PC-3 (cell line): ENCODE data around the gene ZDHHC8. TPM values are rescaled to one million over a fixed set of nuclear protein-coding genes. Genes with fewer than 3 reads are reported as not detected.

Experiments
- ATAC-seq: fragments of 200-7000 bp; cut with Tn5 transposase; 2 replicates; pipeline ENCODE4 v1.9.1; 2020; ENCODE audit warnings: mild to moderate bottlenecking, moderate library complexity
- BruUV-seq: library from RNA; stranded (reverse); fragments of 400-500 nt; replicated peaks from 2 replicates; lab custom pipeline; 2021; lab: Mats Ljungman, UMichigan
- CTCF ChIA-PET: fragments of 300-600 bp; sonication (Branson Sonifier 250); formaldehyde crosslinking; loops from one replicate; lab custom pipeline; 2022; ENCODE audit warnings: antibody characterized with exemption; lab: Charles Lee
- POLR2A ChIA-PET: fragments of 300-600 bp; sonication (Branson Sonifier 250); formaldehyde crosslinking; loops from one replicate; lab custom pipeline; 2022; ENCODE audit warnings: antibody characterized with exemption; ENCODE audit not compliant: unreplicated experiment; lab: Charles Lee
- DNase-seq: peaks from one replicate; pipeline ENCODE4 v3.0.0-alpha.2; 2015
- H2AFZ ChIP-seq: fragments of 300-600 bp; sonication (generic); 2 replicates; pipeline ENCODE4 v1.6.0; 2016; ENCODE audit warnings: antibody characterized with exemption, low read length
- H3F3A ChIP-seq: fragments of 300-600 bp; sonication (generic); one replicate; pipeline ENCODE4 v1.6.0; 2017; ENCODE audit warnings: antibody characterized with exemption, low read length, control low read depth, mild to moderate bottlenecking; ENCODE audit not compliant: unreplicated experiment
- H3K27ac ChIP-seq: fragments of 300-600 bp; sonication (generic); 2 replicates; pipeline ENCODE4 v1.5.1; 2016; ENCODE audit warnings: mild to moderate bottlenecking, low read length
- H3K27me3 ChIP-seq: fragments of 300-600 bp; sonication (generic); 2 replicates; pipeline ENCODE4 v1.6.1; 2016; ENCODE audit warnings: low read length, mixed read lengths
- H3K36me3 ChIP-seq: fragments of 300-600 bp; sonication (generic); 2 replicates; pipeline ENCODE4 v1.6.1; 2016; ENCODE audit warnings: low read depth, mixed run types, low read length, mixed read lengths
- H3K4me1 ChIP-seq: fragments of 300-600 bp; sonication (generic); 2 replicates; pipeline ENCODE4 v1.5.1; 2016; ENCODE audit warnings: low read length; ENCODE audit not compliant: insufficient read depth
- H3K4me2 ChIP-seq: fragments of 300-600 bp; sonication (generic); 2 replicates; pipeline ENCODE4 v1.6.0; 2016; ENCODE audit warnings: low read length
- H3K4me3 ChIP-seq: fragments of 300-600 bp; sonication (generic); 2 replicates; pipeline ENCODE4 v1.5.1; 2016; ENCODE audit warnings: mild to moderate bottlenecking, low read length, mixed read lengths
- H3K79me2 ChIP-seq: fragments of 300-600 bp; sonication (generic); 2 replicates; pipeline ENCODE4 v1.6.1; 2017; ENCODE audit warnings: low read length, mixed read lengths
- H3K9ac ChIP-seq: fragments of 300-600 bp; sonication (generic); 2 replicates; pipeline ENCODE4 v1.6.0; 2016; ENCODE audit warnings: mild to moderate bottlenecking, low read length
- H3K9me2 ChIP-seq: fragments of 300-600 bp; sonication (generic); replicated peaks from 2 replicates; pipeline ENCODE4 v1.6.1; 2016; ENCODE audit warnings: mixed run types, low read length, mixed read lengths
- H3K9me3 ChIP-seq: fragments of 300-600 bp; sonication (generic); 2 replicates; pipeline ENCODE4 v1.6.1; 2016; ENCODE audit warnings: low read length, mixed read lengths
- H4K20me1 ChIP-seq: fragments of 300-600 bp; sonication (generic); 2 replicates; pipeline ENCODE4 v1.6.1; 2016; ENCODE audit warnings: low read length, mixed read lengths
- CTCF ChIP-seq: fragments of 300-600 bp; sonication (generic); conservative IDR thresholded peaks from 2 replicates; pipeline ENCODE4 v1.5.1; 2017; ENCODE audit warnings: antibody characterized with exemption, low read depth, mild to moderate bottlenecking, low read length
- EZH2 ChIP-seq: fragments of 300-600 bp; sonication (generic); IDR thresholded peaks from one replicate; pipeline ENCODE4 v1.6.1; 2017; ENCODE audit warnings: antibody characterized with exemption, mild to moderate bottlenecking, low read length; ENCODE audit not compliant: unreplicated experiment
- EZH2phosphoT487 ChIP-seq: fragments of 300-600 bp; sonication (generic); IDR thresholded peaks from 2 replicates; pipeline ENCODE4 v1.6.1; 2018; ENCODE audit warnings: mild to moderate bottlenecking, antibody characterized with exemption, low read length, borderline replicate concordance
- intact Hi-C: fragments of 100-400 bp; cut with micrococcal nuclease; formaldehyde crosslinking; loops from 2 replicates; pipeline ENCODE4 v1.9.0; 2023
- total RNA-seq: library from RNA; depleted of rRNA; stranded (reverse); fragments of >200 nt; gene quantifications from 2 replicates; pipeline ENCODE4 v1.2.3, GENCODE V29; 2014

The ZDHHC8 gene
- total RNA-seq, 1 experiment from 2014 or later: 24.6 TPM

- no TSS peak for BruUV-seq
- Histone ChIP-seq H3K4me1 (no peaks in the 10 kb centered on the region), H2AFZ (no peak overlapping the region), H3K9ac (no peak overlapping the region), H3K36me3 (no peaks in the 10 kb centered on the region), H3F3A (no peaks in the 10 kb centered on the region), H3K27ac (no peak overlapping the region), H3K27me3 (no peaks in the 10 kb centered on the region), H3K4me2 (no peak overlapping the region), H3K4me3 (no peak overlapping the region), H3K9me3 (no peaks in the 10 kb centered on the region), H3K9me2 (no peaks in the 10 kb centered on the region), H3K79me2 (no peaks in the 10 kb centered on the region), H4K20me1 (no peaks in the 10 kb centered on the region)
- DNase-seq (no peak), ATAC-seq (no peak)
- ChIA-PET CTCF (no interaction called here), POLR2A (no interaction called here)
- TF ChIP-seq CTCF: no peak
- TF ChIP-seq EZH2phosphoT487: no peak
- TF ChIP-seq EZH2: no peak
- intact Hi-C loops: no loop called here
Measured at GRCh38 chr22:20183101-20183500, 51.5 kb downstream of the ZDHHC8 start.

GRCh38 chr22:20183823-20184222, 52.2 kb downstream of the ZDHHC8 start:
- Histone ChIP-seq H4K20me1 (no peaks in the 10 kb centered on the region), H3K4me3 (no peak overlapping the region), H3F3A (no peaks in the 10 kb centered on the region), H3K4me1 (no peaks in the 10 kb centered on the region), H3K9me2 (no peaks in the 10 kb centered on the region), H3K27ac (no peak overlapping the region), H3K9ac (no peak overlapping the region), H3K9me3 (no peaks in the 10 kb centered on the region), H3K79me2 (no peaks in the 10 kb centered on the region), H3K36me3 (no peaks in the 10 kb centered on the region), H3K4me2 (no peak overlapping the region), H2AFZ (no peak overlapping the region), H3K27me3 (no peaks in the 10 kb centered on the region)
- POLR2A ChIA-PET: no interaction called here
- TF ChIP-seq EZH2: no peak
- no peak for TF ChIP-seq EZH2phosphoT487
- TF ChIP-seq CTCF: no peak
- intact Hi-C loops: no loop called here
- CTCF ChIA-PET: no interaction called here
- DNase-seq (no peak), ATAC-seq (no peak)
- BruUV-seq: no TSS peak

GRCh38 chr22:20184501-20185165, 53.0 kb downstream of the ZDHHC8 start:
- Histone ChIP-seq H3K79me2 (no peaks in the 10 kb centered on the region), H2AFZ (no peak overlapping the region)
- POLR2A ChIA-PET: no interaction called here

More at GRCh38 chr22:20184501-20185165, 53.0 kb downstream of the ZDHHC8 start:
- no peaks in the 10 kb centered on the region for H3K9me2 ChIP-seq
- no peak overlapping the region for H3K4me3 ChIP-seq
- no peaks in the 10 kb centered on the region for H4K20me1 ChIP-seq
- CTCF ChIA-PET: no interaction called here
- H3K9me3 ChIP-seq: no peaks in the 10 kb centered on the region
- H3K36me3 ChIP-seq: no peaks in the 10 kb centered on the region
- no peaks in the 10 kb centered on the region for H3K4me1 ChIP-seq
- no peak overlapping the region for H3K9ac ChIP-seq
- no peak overlapping the region for H3K27ac ChIP-seq
- DNase-seq (no peak), ATAC-seq (no peak)
- no peaks in the 10 kb centered on the region for H3F3A ChIP-seq
- TF ChIP-seq EZH2phosphoT487: no peak
- TF ChIP-seq CTCF: no peak
- no peak for TF ChIP-seq EZH2
- no TSS peak for BruUV-seq
- intact Hi-C loops: no loop called here
- no peak overlapping the region for H3K4me2 ChIP-seq
- no peaks in the 10 kb centered on the region for H3K27me3 ChIP-seq
